ENCODE results near the gene NTMT2. TPM values are rescaled to one million over a fixed set of nuclear protein-coding genes. Genes with fewer than 3 reads are reported as not detected.

NTMT2 gene
- total RNA-seq, 1 donor from 2014 or later: not detected

GRCh38 chr1:170196490-170197236, 50.9 kb downstream of the NTMT2 start:
- Histone ChIP-seq H3K4me3 (no peak overlapping the region), H3K27me3 (no peaks in the 10 kb centered on the region), H3K9me3 (no peaks in the 10 kb centered on the region), H3K27ac (no peak overlapping the region), H3K36me3 (no peaks in the 10 kb centered on the region), H3K4me1 (peaks cover 9% of the 10 kb centered on the region)
- intact Hi-C loops (cut with DNase I): no loop called here
- TF ChIP-seq POLR2AphosphoS5 (IDR thresholded peaks at IDR 0.05; ENCODE audit: insufficient read depth in 1 of 2, low read depth in 1 of 2) (no peak), POLR2A (IDR thresholded peaks at IDR 0.05) (no peak), CTCF (IDR thresholded peaks at IDR 0.05) (no peak)
- DNase-seq (ENCODE audit: extremely low spot score in 2 of 2): no peak

- H3K27ac ChIP-seq: no peak overlapping the region
- TF ChIP-seq CTCF (IDR thresholded peaks at IDR 0.05): no peak
- TF ChIP-seq POLR2A (IDR thresholded peaks at IDR 0.05): no peak
- no peak for TF ChIP-seq POLR2AphosphoS5 (IDR thresholded peaks at IDR 0.05; ENCODE audit: insufficient read depth in 1 of 2, low read depth in 1 of 2)
Measured at GRCh38 chr1:170198090-170198489, 52.3 kb downstream of the NTMT2 start.

GRCh38 chr1:170198584-170198983, 52.8 kb downstream of the NTMT2 start:
- intact Hi-C loops (cut with DNase I): no loop called here
- DNase-seq (ENCODE audit: extremely low spot score in 2 of 2): no peak
- no peak overlapping the region for H3K27ac ChIP-seq
- no peak for TF ChIP-seq POLR2A (IDR thresholded peaks at IDR 0.05)
- no peak for TF ChIP-seq POLR2AphosphoS5 (IDR thresholded peaks at IDR 0.05; ENCODE audit: insufficient read depth in 1 of 2, low read depth in 1 of 2)
- no peak for TF ChIP-seq CTCF (IDR thresholded peaks at IDR 0.05)
- no peak overlapping the region for H3K4me3 ChIP-seq
- no peaks in the 10 kb centered on the region for H3K9me3 ChIP-seq
- peaks cover 9% of the 10 kb centered on the region for H3K4me1 ChIP-seq
- no peaks in the 10 kb centered on the region for H3K36me3 ChIP-seq
- H3K27me3 ChIP-seq: no peaks in the 10 kb centered on the region

More at GRCh38 chr1:170198090-170198489, 52.3 kb downstream of the NTMT2 start:
- H3K36me3 ChIP-seq: no peaks in the 10 kb centered on the region
- H3K9me3 ChIP-seq: no peaks in the 10 kb centered on the region
- no peak for DNase-seq (ENCODE audit: extremely low spot score in 2 of 2)
- H3K27me3 ChIP-seq: no peaks in the 10 kb centered on the region
- peaks cover 9% of the 10 kb centered on the region for H3K4me1 ChIP-seq
- intact Hi-C loops (cut with DNase I): no loop called here
- H3K4me3 ChIP-seq: no peak overlapping the region

- TF ChIP-seq CTCF (IDR thresholded peaks at IDR 0.05) (no peak), POLR2A (IDR thresholded peaks at IDR 0.05) (no peak), POLR2AphosphoS5 (IDR thresholded peaks at IDR 0.05; ENCODE audit: insufficient read depth in 1 of 2, low read depth in 1 of 2) (no peak)
- Histone ChIP-seq H3K27me3 (no peaks in the 10 kb centered on the region), H3K36me3 (no peaks in the 10 kb centered on the region), H3K4me3 (no peak overlapping the region), H3K9me3 (no peaks in the 10 kb centered on the region), H3K27ac (peak overlapping the region; percentile 32), H3K4me1 (peaks cover 9% of the 10 kb centered on the region)
- no peak for DNase-seq (ENCODE audit: extremely low spot score in 2 of 2)
- intact Hi-C loops (cut with DNase I): no loop called here
Measured at GRCh38 chr1:170200161-170200560, 54.4 kb downstream of the NTMT2 start.
